22Rv1 (cell line): ENCODE measurements around the gene ANKUB1.

Experiments used
- CTCF ChIP-seq: fragments of 450-650 bp; IDR thresholded peaks from 2 replicates; pipeline ENCODE4 v1.5.1; 2017; ENCODE audit warnings: mild to moderate bottlenecking
- ZFX ChIP-seq: fragments of 450-650 bp; IDR thresholded peaks from 2 replicates; pipeline ENCODE4 v1.6.1; 2017; ENCODE audit warnings: antibody characterized with exemption, borderline replicate concordance

DNA sequence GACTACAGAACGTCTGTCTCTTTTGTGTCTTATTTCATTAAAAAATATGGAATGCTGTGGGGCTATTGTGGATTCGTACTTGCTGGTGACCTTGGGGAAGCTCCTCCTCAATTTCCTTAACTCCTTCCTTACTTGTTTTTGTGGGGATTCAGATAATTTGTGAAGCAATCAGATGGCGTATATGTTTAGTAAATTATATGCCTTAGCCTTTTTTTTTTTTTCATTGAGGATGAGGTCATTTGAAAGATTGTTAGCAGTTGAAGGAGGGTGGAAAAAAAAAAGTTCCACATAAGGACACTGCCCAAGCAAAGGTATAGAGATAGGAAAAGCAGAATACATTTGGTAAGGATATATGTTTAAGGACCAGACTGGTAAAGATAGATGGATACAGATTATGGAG, 24.0 kb upstream of the ANKUB1 start:
- TF ChIP-seq ZFX = no peak
- no peak for TF ChIP-seq CTCF
